Nephron (organoid): ENCODE data around the gene THRB.
"Not testable (repeated sequence)": the region's sequence is repeated elsewhere in the genome, so short reads cannot be mapped to it uniquely, and the experiment has no call there.

Experiments used
- H3K27ac Mint-ChIP-seq, 3 experiments: 2 replicates each; pipeline ENCODE4 v1.8.0; 2020; ENCODE audit warnings: mixed read lengths in 3 of 3, mild to moderate bottlenecking in 2 of 3, moderate library complexity in 1 of 3
- H3K27me3 Mint-ChIP-seq: 2 replicates; pipeline ENCODE4 v1.8.0; 2021; ENCODE audit warnings: low read depth, mild to moderate bottlenecking, moderate library complexity, mixed read lengths
- H3K36me3 Mint-ChIP-seq: 2 replicates; pipeline ENCODE4 v1.8.0; 2020; ENCODE audit warnings: low read depth, mixed read lengths
- H3K4me1 Mint-ChIP-seq: 2 replicates; pipeline ENCODE4 v1.8.0; 2020; ENCODE audit warnings: mixed read lengths
- H3K4me3 Mint-ChIP-seq, 3 experiments: 2 replicates each; pipeline ENCODE4 v1.8.0; 2020; ENCODE audit warnings: mild to moderate bottlenecking in 3 of 3, mixed read lengths in 3 of 3, moderate library complexity in 2 of 3
- H3K9me3 Mint-ChIP-seq: 2 replicates; pipeline ENCODE4 v1.8.0; 2020; ENCODE audit warnings: mixed read lengths
- CTCF ChIP-seq, 3 experiments: fragments of 200-600 bp; sonication (generic); IDR thresholded peaks; one replicate each; pipeline ENCODE4 v1.5.0; 2021; ENCODE audit warnings: antibody characterized with exemption in 3 of 3; ENCODE audit not compliant: unreplicated experiment in 3 of 3

The THRB gene

DNA sequence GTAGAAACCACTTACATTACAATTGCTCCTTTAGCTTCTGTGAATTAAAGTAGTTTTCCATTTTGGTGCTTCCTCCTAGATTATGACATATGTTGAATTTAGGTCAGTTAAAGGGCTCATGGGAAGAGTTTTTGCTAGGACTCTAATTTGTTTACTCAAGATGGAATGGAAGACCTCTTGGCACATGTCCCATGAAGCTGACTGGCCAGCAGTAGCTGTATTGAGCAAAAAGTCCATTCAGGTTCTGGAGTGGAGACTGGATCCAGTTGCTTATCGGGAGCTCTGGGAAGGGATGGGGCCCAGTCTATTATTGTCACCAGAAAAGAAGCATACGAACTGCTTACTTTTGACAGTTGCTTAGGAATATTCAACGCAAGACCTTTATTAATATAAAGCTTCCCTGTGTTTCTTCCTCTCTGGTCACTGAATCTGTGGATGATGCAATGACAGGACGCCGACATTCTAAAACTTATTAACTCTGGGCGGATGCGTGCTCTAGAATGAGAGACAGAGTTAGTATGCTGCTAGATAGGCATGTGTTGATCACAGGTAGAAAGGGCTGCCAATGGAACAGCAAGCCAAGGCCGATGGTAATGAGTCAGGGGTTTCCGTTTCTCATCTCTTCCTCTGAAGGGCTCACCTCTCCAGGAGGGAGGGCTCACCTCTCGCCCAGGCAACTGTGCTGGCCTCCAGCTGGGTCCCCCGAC, 393.8 kb downstream of the THRB start:
- H3K4me3 Mint-ChIP-seq = no peak overlapping the region
- H3K36me3 Mint-ChIP-seq = no peaks in the 10 kb centered on the region
- peaks cover 5% of the 10 kb centered on the region for H3K4me1 Mint-ChIP-seq
- H3K27ac Mint-ChIP-seq = no peak overlapping the region
- H3K27me3 Mint-ChIP-seq = no peaks in the 10 kb centered on the region
- H3K9me3 Mint-ChIP-seq = no peaks in the 10 kb centered on the region
- TF ChIP-seq CTCF (IDR thresholded peaks at IDR 0.05; ENCODE audit: unreplicated experiment in 3 of 3) = no peak

DNA sequence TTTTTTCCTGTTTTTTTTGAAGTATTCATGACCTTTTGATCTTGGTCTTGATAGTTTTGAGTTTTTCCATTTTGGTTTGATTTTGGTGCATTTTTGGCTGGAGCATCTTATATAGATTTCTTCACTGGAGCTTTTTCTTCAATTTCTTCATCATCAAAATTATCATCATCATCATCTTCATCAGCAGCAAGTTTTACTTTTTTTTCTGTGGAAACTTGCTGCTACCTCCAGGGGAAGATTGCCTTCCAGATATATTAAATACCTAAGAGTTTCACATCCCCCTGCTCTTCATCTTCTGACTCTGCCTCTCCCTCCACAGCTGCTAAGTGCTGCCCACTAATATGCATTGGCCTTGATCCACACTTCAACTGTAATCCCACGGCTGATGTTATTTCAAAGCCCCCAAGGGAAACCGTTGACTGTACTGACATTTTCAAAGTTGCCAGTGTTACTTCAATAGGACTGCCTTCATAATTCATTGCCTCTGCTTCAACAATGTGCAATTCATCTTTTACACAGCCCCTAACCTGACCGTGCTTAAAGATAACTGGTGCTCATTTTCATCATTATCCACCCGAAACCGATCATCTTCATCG, 397.9 kb downstream of the THRB start:
- Mint-ChIP-seq H3K36me3 (no peaks in the 10 kb centered on the region), H3K27ac (no peak overlapping the region), H3K27me3 (no peaks in the 10 kb centered on the region), H3K4me1 (peaks cover 5% of the 10 kb centered on the region), H3K9me3 (peaks cover 3% of the 10 kb centered on the region), H3K4me3 (no peak overlapping the region)
- TF ChIP-seq CTCF (IDR thresholded peaks at IDR 0.05; ENCODE audit: unreplicated experiment in 3 of 3) = no peak

DNA sequence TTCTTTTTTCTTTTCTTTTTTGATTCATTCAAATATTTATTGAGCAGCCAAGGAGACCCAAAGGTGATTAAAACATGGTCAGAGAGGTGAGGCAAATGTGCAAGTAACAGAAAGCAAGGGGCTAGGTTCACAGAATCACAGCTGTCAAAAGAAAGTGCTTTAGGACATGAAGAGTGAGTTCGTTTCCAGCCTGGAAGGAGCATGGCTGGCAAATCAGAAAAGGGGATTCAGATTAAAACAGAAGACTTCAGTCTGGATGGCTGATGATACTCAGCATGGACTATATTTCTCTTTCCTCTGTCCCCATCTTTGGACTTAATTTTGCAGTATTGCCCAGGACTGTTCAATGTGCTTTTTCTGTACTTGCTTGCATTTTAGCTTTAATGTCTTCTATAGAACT, 398.4 kb downstream of the THRB start:
- H3K4me1 Mint-ChIP-seq = peaks cover 5% of the 10 kb centered on the region
- no peak overlapping the region for H3K4me3 Mint-ChIP-seq
- no peaks in the 10 kb centered on the region for H3K36me3 Mint-ChIP-seq
- no peaks in the 10 kb centered on the region for H3K27me3 Mint-ChIP-seq
- peaks cover 3% of the 10 kb centered on the region for H3K9me3 Mint-ChIP-seq
- H3K27ac Mint-ChIP-seq = no peak overlapping the region
- no peak for TF ChIP-seq CTCF (IDR thresholded peaks at IDR 0.05; ENCODE audit: unreplicated experiment in 3 of 3)

DNA sequence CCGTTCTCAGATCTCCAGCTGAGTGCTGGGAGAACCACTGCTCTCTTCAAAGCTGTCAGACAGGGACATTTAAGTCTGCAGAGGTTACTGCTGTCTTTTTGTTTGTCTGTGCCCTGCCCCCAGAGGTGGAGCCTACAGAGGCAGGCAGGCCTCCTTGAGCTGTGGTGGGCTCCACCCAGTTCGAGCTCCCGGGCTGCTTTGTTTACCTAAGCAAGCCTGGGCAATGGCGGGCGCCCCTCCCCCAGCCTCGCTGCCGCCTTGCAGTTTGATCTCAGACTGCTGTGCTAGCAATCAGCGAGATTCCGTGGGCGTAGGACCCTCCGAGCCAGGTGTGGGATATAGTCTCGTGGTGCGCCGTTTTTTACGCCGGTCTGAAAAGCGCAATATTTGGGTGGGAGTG, 399.8 kb downstream of the THRB start:
- H3K9me3 Mint-ChIP-seq, H3K4me1 Mint-ChIP-seq, H3K36me3 Mint-ChIP-seq, H3K4me3 Mint-ChIP-seq, H3K27ac Mint-ChIP-seq, H3K27me3 Mint-ChIP-seq: not testable (repeated sequence)

DNA sequence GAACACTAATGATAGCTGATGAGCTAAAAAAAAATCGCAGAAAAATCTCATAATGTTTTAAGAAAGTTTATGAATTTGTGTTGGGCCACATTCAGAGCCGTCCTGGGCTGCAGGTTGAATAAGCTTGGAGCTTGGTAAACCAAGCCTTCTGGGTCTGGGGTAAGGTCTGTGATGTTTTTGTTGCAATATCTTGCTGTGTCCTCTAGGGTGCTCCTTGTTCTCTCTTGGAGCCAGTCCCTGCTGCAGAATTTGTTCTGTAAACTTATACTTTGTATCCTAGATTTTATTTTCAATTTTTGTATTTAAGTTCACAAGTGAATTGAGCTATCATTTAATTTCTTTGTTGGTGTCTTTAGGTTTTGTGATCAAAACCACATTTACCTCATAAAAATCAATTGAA, 405.9 kb downstream of the THRB start:
- Mint-ChIP-seq H3K27ac (no peak overlapping the region), H3K9me3 (no peaks in the 10 kb centered on the region), H3K4me1 (peaks cover 7% of the 10 kb centered on the region), H3K36me3 (no peaks in the 10 kb centered on the region), H3K27me3 (no peaks in the 10 kb centered on the region), H3K4me3 (no peak overlapping the region)
- no peak for TF ChIP-seq CTCF (IDR thresholded peaks at IDR 0.05; ENCODE audit: unreplicated experiment in 3 of 3)

GRCh38 chr3:24087469-24087868, 407.2 kb downstream of the THRB start:
- H3K9me3 Mint-ChIP-seq = peaks cover 5% of the 10 kb centered on the region
- no peaks in the 10 kb centered on the region for H3K27me3 Mint-ChIP-seq
- peaks cover 7% of the 10 kb centered on the region for H3K4me1 Mint-ChIP-seq
- H3K36me3 Mint-ChIP-seq = no peaks in the 10 kb centered on the region
- H3K4me3 Mint-ChIP-seq = no peak overlapping the region
- no peak overlapping the region for H3K27ac Mint-ChIP-seq
- TF ChIP-seq CTCF (IDR thresholded peaks at IDR 0.05; ENCODE audit: unreplicated experiment in 3 of 3) = no peak
